22Rv1 (cell line): Measurements from ENCODE around the gene CNTN4.

ENCODE experiments used
- H3K27ac ChIP-seq: fragments of 450-650 bp; 2 replicates; pipeline ENCODE4 v1.5.1; 2017
- ZFX ChIP-seq: fragments of 450-650 bp; IDR thresholded peaks from 2 replicates; pipeline ENCODE4 v1.6.1; 2017; ENCODE audit warnings: antibody characterized with exemption, borderline replicate concordance
- TF ChIP-seq, protein P1 (sequence below): fragments of 450-650 bp; IDR thresholded peaks from 2 replicates; pipeline ENCODE4 v1.5.1; 2017; ENCODE audit warnings: mild to moderate bottlenecking

Gene CNTN4

DNA sequence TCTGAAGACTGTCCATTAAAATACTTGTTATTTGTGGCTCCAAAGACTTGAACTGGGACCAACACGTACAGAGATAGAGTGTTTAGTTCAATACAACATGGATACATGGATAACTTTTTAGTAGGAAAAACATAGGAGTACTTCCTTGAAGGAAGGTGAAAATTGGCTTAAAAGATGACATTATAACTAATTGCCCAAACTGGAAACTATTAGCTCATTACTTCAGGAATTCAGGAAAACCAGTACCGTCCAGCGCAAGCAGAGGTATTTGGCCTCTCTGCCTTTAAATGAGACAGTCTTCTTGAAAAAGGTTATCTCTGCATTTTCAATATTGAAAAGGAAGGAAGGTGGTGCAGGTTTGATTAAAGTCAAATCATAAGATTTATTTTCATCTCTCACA lies 777.0 kb downstream of the CNTN4 start:
- no peak for TF ChIP-seq ZFX
- TF ChIP-seq, protein P1, sequence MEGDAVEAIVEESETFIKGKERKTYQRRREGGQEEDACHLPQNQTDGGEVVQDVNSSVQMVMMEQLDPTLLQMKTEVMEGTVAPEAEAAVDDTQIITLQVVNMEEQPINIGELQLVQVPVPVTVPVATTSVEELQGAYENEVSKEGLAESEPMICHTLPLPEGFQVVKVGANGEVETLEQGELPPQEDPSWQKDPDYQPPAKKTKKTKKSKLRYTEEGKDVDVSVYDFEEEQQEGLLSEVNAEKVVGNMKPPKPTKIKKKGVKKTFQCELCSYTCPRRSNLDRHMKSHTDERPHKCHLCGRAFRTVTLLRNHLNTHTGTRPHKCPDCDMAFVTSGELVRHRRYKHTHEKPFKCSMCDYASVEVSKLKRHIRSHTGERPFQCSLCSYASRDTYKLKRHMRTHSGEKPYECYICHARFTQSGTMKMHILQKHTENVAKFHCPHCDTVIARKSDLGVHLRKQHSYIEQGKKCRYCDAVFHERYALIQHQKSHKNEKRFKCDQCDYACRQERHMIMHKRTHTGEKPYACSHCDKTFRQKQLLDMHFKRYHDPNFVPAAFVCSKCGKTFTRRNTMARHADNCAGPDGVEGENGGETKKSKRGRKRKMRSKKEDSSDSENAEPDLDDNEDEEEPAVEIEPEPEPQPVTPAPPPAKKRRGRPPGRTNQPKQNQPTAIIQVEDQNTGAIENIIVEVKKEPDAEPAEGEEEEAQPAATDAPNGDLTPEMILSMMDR, result no peak
- H3K27ac ChIP-seq, result no peak overlapping the region

DNA sequence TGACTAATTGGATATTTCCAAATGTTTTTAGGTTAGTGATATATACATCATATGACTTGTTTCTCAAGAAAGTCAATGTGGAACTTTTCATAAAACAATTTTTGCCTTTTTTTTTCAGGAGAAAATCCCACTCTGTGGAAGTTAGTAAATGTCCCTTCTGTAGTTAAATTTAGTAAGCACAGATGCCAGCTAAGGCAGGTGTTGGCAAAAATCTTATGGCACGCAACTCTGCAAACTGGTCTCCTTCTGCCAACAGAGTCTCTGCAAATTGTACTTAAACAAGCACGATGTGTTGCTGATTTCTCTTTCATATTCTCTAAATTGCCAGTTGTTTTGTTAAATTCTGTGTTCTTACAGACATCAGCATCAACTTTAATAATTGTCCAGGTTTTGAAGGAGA lies 777.7 kb downstream of the CNTN4 start:
- no peak overlapping the region for H3K27ac ChIP-seq
- TF ChIP-seq ZFX, result no peak
- TF ChIP-seq, protein P1, result no peak

DNA sequence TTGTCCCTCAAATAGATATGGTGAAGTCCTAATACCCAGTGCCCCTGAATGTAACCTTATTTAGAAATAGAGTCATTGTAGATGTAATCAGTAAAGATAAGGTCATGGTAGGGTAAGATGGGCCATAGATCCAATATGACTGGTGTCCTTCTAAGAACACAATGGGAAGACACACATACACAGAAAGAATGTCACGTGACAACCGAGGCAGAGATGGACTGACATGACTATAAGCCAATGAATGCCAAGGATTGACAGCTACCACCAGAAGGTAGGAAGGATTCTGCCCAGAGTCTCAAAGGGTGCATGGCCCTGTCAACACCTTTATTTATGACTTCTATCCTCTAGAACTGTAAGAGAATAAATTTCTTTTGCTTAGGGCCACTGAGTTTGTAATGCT lies 780.4 kb downstream of the CNTN4 start:
- TF ChIP-seq ZFX, result no peak
- TF ChIP-seq, protein P1, result no peak

DNA sequence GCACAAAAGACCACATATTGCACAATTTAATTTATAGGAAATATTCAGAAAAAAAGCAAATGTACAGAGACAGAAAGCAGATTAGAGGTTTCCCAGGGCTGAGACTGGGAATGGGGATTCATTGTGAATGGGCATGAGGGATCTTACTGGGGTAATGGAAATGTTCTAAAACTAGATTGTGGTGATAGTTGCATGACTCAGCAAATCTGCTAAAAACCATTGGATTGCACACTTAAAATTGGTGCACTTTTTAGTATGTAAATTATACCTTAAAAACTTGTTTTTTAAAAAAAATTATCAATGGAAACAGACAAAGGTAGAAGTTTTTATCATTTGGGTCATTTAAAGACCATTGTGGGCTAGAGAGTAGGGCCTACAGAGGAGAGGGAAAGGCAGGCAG lies 780.9 kb downstream of the CNTN4 start:
- no peak overlapping the region for H3K27ac ChIP-seq

More for the DNA sequence above, 780.4 kb downstream of the CNTN4 start:
- no peak overlapping the region for H3K27ac ChIP-seq

DNA sequence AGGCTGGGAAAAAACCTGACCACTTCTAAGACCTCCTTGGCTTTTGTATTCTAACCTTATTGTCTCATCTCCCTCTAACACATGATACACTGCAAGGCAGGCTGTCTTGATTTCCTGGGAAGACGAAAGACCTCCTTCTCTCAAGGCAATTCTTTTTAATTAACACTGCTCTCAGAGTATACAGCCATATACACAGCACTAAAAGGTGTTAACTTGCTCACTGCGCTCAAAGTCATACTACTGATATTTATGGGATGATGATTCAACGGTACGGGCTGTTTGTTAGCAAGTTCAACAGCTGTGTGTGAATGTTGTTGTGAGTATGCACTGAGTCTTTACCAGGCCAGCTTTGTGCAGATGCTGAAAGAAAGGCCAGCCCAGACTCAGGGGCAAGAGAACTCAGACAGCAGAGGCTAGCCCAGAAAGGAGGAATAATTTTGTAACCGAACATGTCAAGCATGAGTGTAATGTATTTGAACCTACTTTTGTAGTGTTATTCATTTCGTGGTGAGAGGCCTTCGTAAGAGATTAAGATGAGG lies 781.6 kb downstream of the CNTN4 start:
- no peak for TF ChIP-seq ZFX
- TF ChIP-seq, protein P1, result no peak
- H3K27ac ChIP-seq, result no peak overlapping the region

More for the DNA sequence above, 780.9 kb downstream of the CNTN4 start:
- TF ChIP-seq, protein P1, result no peak
- TF ChIP-seq ZFX, result no peak

DNA sequence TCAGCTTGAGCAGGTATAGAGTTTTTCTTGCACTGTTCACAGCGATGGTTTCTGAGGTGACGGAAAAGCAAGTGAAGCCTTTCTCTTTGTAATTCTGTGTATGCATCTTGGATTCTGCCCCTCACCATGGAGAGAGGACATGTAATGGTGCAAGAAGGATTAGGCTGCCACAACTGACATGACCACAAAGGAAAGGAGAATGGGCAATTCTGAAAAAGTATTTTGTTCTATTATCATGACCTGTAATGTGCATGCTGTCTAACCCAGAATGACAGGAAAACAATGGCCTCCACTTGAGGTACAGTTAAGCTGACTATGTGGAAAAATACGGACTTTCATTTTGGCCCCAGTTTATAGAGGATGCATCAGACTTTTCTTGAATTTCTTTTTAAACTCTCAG lies 784.6 kb downstream of the CNTN4 start:
- H3K27ac ChIP-seq, result no peak overlapping the region
- TF ChIP-seq, protein P1, result no peak
- no peak for TF ChIP-seq ZFX

DNA sequence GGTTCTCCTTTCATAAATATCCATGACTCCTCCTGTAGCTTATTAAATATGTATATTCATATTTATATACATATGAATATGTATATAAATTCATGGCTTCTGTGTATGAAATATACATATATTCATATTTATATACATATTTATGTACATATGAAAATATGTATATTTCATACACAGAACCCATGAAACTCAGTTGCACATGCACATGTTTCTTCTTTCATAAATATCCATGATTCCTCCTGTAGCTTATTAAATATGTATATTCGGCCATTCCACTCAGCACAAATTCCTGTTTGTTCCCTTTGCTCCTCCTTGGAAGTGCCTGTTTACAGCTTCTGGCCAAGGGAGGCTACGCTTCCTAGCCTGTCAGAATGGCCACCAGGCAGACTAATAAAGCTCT lies 789.9 kb downstream of the CNTN4 start:
- H3K27ac ChIP-seq, result no peak overlapping the region
- TF ChIP-seq, protein P1, result no peak
- TF ChIP-seq ZFX, result no peak
